Lower leg skin (tissue), 4 donors: ENCODE results near the gene SLC13A2. TPM values are rescaled to one million over a fixed set of nuclear protein-coding genes. Genes with fewer than 3 reads are reported as not detected.
"Not testable (repeated sequence)": the region's sequence is repeated elsewhere in the genome, so short reads cannot be mapped to it uniquely, and the experiment has no call there.

Source experiments
- DNase-seq, 2 donors: peaks; one replicate each; pipeline ENCODE4 v3.0.0-alpha.2; 2019; ENCODE audit warnings: low spot score in 2 of 2
- H3K4me3 ChIP-seq: fragments of 200-600 bp; sonication (generic); 2 replicates; pipeline ENCODE4 v1.5.1; 2017; ENCODE audit warnings: mild to moderate bottlenecking, low read depth; ENCODE audit not compliant: poor library complexity, severe bottlenecking
- CTCF ChIP-seq, 3 donors: fragments of 450-650 bp; IDR thresholded peaks; one replicate each; pipeline ENCODE4 v1.5.1; 2016; ENCODE audit warnings: antibody characterized with exemption in 3 of 3, mild to moderate bottlenecking in 3 of 3, moderate library complexity in 2 of 3
- POLR2A ChIP-seq, 2 donors: fragments of 450-650 bp; IDR thresholded peaks; one replicate each; pipeline ENCODE4 v1.6.1; 2016 to 2017; ENCODE audit warnings: antibody characterized with exemption in 2 of 2, mild to moderate bottlenecking in 1 of 2, moderate library complexity in 1 of 2
- WGBS, 2 donors: methylation state at CpG; one replicate each; pipeline ENCODE4 v1.1.5; 2018; 5-methylcytosine and 5-hydroxymethylcytosine counted together
- intact Hi-C: fragments of 100-400 bp; cut with DNase I; formaldehyde crosslinking; loops from one replicate; pipeline ENCODE4 v1.15.0; 2023; ENCODE audit warnings: low total_unique reads
- total RNA-seq, 4 donors: library from RNA; depleted of rRNA; stranded (reverse); fragments of >200 nt; gene quantifications; one replicate each; pipeline ENCODE4 v1.1.0, GENCODE V29; 2016

The SLC13A2 gene
- total RNA-seq, 4 donors from 2014 or later = 1.2 to 13.2 (median 9.8) TPM

DNA sequence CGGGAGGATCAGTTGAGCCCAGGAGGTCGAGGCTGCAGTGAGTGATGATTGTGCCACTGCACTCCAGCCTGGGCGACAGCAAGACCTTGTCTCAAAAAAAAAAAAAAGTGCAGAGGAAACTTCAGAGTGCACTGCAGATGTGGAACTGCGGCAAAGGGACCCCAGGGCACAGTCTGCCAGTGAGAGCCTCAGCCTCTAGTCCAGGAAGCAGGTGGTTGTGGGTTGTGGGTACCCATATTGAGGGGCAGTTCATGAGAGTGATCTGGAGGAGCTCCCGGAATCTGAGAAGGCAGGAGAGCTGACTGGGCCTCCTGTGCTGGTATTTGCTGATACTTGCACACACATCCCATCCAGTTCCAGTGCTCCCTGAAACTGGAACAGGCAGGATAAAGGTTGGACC is 45.8 kb downstream of the SLC13A2 start:
- intact Hi-C loops = no loop called here
- WGBS, 2 donors = 70 to 74% methylated on average over 5 of the region's 5 CpGs
- no peak overlapping the region for H3K4me3 ChIP-seq
- TF ChIP-seq POLR2A (IDR thresholded peaks at IDR 0.05) = no peak
- TF ChIP-seq CTCF (IDR thresholded peaks at IDR 0.05) = no peak
- DNase-seq = no peak

- intact Hi-C loops = no loop called here
- 66 to 75% methylated on average over 5 to 6 of the region's 6 CpGs for WGBS, 2 donors
- no peak for DNase-seq
- TF ChIP-seq POLR2A (IDR thresholded peaks at IDR 0.05) = no peak
- TF ChIP-seq CTCF (IDR thresholded peaks at IDR 0.05) = no peak
- H3K4me3 ChIP-seq = no peak overlapping the region
Measured at GRCh38 chr17:28520687-28521086, 47.2 kb downstream of the SLC13A2 start.

DNA sequence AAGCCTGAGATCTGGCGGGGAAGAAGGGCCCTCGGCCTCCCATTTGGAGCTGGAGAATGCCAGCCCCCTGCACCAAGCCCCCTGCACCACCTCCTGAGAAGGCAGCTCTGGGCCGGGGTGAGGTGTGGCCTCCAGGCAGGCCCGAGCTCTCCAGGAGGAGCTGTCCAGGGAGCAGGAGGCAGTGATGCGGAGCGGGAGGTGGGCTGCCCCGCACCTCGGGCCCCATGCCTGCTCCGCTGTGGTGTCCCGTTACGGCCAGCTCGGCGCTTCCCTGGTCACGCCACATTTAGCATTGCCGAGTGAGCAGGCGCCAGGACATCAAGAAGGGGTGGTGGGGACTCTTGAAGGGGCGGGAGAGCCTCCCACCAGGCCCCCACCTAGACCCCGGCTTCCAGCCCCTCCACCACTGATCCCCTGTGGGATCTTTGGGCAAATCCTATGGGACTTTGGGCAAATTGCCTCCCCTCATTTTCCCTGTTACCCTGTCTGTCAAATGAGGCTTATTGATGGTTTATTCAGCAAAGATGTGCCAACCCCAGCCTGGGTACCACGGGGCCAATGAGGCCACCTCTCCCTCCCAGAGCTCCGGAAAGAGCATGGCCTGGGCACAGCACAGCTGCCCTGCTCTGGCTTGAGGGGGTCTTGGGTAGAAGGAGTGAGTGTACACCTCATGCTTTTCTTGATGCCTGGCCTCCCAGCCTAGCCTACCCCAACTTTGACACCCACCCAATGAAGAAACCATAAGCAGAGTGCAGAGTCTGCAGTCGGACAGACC is 48.1 kb downstream of the SLC13A2 start:
- WGBS, 2 donors = 64 to 65% methylated on average over 5 to 21 of the region's 21 CpGs
- H3K4me3 ChIP-seq = no peak overlapping the region
- DNase-seq = no peak
- TF ChIP-seq CTCF (IDR thresholded peaks at IDR 0.05) = no peak
- no peak for TF ChIP-seq POLR2A (IDR thresholded peaks at IDR 0.05)
- intact Hi-C loops = no loop called here

DNA sequence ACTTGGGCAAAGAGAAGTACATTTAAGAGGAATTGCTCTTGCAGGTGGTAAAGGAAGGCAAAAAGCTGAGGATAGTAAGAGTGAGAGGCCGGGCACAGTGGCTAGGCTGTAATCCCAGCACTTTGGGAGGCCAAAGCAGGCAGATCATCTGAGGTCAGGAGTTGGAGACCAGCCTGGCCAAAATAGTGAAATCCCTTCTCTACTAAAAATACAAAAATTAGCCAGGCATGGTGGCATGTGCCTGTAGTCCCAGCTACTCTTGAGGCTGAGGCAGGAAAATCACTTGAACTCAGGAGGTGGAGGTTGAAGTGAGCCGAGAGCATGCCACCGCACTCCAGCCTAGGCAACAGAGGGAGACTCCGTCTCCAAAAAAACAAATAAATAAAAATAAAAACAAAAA is 48.8 kb downstream of the SLC13A2 start:
- WGBS, 2 donors = 90 to 97% methylated on average over 4 of the region's 4 CpGs
- intact Hi-C loops, H3K4me3 ChIP-seq, DNase-seq: not testable (repeated sequence)

GRCh38 chr17:28523186-28523585 is 49.7 kb downstream of the SLC13A2 start:
- DNase-seq = no peak
- 83 to 97% methylated on average over 4 to 5 of the region's 6 CpGs for WGBS, 2 donors
- intact Hi-C loops = no loop called here
- TF ChIP-seq CTCF (IDR thresholded peaks at IDR 0.05) (no peak), POLR2A (IDR thresholded peaks at IDR 0.05) (no peak)
- H3K4me3 ChIP-seq = no peak overlapping the region

DNA sequence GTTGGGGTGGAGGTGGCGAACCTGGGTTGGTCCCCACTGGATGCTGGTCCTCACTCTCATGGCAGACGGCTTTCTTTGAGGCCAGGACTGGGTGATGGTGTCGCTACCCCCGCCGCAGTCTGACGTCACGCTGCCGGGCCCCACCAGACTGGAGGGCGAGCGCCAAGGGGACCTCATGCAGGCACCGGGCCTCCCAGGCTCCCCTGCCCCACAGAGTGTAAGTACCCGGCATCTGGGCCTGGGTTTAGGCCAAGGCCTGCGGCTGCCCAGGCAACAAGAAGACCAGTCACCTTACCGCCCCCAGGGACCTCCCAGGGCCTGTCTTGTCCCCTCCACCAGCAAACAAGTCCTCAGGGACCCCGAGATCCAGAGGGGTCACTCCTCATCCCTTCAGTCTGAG is 50.4 kb downstream of the SLC13A2 start:
- 86 to 90% methylated on average over 6 to 15 of the region's 15 CpGs for WGBS, 2 donors
- DNase-seq = no peak
- no peak for TF ChIP-seq CTCF (IDR thresholded peaks at IDR 0.05)
- TF ChIP-seq POLR2A (IDR thresholded peaks at IDR 0.05) = no peak

More for the DNA sequence above, 50.4 kb downstream of the SLC13A2 start:
- H3K4me3 ChIP-seq = no peak overlapping the region
- intact Hi-C loops = no loop called here
